ENCODE data around the gene GARIN3.
"Not testable (repeated sequence)": the region's sequence is repeated elsewhere in the genome, so short reads cannot be mapped to it uniquely, and the experiment has no call there.

GARIN3 gene

GRCh38 chr5:157185122-157185521, 19.1 kb upstream of the GARIN3 start:
- DNase-seq (ENCODE audit: low read depth), result not testable (repeated sequence)

GRCh38 chr5:157184117-157184670, 18.1 kb upstream of the GARIN3 start:
- DNase-seq (ENCODE audit: low read depth), result no peak

- DNase-seq (ENCODE audit: low read depth), result no peak
Measured at GRCh38 chr5:157182143-157182757, 16.2 kb upstream of the GARIN3 start.

- DNase-seq (ENCODE audit: low read depth), result no peak
Measured at GRCh38 chr5:157180374-157181264, 14.6 kb upstream of the GARIN3 start, which contains the start of gene ITK. TSS of gene ITK (plus strand) at chr5:157180840. CDS start at chr5:157180978, 138 bp downstream.

DNA sequence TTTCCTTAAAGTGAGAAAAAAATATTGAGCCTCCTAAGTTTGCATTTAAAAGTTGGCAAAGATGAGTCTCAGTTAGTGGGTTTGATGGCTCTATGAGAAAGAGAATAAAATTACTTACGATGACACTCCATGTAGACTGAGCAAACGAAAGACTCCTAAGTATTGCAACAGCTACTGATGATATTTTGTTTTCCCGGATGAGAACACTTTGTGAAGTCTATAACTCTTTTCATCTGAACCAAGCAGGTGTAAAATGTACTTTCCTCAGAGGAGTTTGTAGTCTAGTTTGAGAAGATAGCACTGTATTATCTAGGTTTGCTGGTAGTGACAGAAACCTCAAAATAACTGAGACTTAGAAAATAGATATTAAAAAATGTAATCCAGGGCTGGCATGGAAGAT, 12.9 kb upstream of the GARIN3 start:
- DNase-seq (ENCODE audit: low read depth), result no peak

DNA sequence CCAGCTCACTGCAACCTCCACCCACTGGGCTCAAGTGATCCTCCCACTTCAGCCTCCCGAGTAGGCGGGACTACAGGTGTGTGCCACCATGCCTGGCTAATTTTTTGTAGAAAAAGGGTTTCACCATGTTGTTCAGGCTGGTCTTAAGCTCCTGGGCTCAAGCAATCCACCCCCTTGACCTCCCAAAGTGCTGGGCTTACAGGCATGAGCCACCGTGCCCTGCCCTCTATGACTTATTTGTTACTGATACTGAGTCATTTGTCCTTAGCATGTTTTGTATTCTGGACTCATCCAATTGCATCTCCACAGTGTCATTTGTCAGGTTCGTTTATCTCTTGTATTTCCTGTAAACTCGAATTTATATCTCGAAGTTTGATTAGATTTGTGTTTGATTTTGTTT, 11.9 kb upstream of the GARIN3 start:
- no peak for DNase-seq (ENCODE audit: low read depth)

DNA sequence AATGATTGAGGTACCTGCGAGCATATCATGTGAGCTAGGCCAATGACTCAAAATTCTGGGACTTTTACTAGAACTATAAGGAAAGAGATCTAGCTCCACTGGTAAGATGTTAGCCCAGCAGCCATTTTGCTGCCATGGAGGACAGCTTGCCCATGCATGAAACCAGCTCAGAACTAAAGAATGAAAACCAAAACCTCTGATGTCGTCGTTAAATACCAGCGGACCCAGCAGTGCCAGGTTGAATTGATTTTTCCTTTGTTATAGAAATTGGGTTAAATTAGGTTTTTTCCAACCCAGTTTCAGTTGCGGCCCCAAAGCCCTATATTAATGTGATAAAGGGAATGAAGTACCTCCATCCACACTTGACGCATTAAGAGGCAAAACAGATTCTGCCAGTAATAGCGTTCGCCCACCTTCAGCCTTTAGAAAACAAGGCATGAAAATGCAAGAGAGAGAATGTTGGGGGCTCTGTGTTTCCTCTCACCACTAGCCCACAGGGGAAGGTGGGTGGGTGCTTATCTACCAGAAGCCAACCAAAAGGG, 9.1 kb upstream of the GARIN3 start:
- no peak for DNase-seq (ENCODE audit: low read depth)

DNA sequence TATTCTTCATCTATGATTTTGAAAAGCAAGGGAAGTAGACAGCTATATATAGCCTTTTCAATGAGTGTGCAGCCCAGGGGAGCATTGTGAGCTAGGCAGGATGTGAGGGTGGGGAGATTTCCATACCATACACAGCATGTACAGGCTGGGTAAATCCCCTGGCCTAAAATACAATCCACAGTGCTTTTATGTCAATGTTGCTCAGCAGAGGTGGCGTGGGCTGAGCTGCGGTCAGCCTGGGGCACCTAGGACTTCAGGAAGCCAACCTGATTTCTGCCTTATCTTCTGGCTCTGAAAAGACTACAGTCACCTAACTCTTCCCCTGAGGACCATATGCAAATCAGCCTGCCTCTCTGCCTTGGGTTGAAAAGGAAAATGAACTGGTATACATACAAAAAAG, 6.3 kb upstream of the GARIN3 start:
- DNase-seq (ENCODE audit: low read depth), result peak; percentile 56

GRCh38 chr5:157168286-157168685, 2.2 kb upstream of the GARIN3 start:
- DNase-seq (ENCODE audit: low read depth), result no peak

- DNase-seq (ENCODE audit: low read depth), result no peak
Measured at GRCh38 chr5:157167214-157167621, 1.2 kb upstream of the GARIN3 start.

DNA sequence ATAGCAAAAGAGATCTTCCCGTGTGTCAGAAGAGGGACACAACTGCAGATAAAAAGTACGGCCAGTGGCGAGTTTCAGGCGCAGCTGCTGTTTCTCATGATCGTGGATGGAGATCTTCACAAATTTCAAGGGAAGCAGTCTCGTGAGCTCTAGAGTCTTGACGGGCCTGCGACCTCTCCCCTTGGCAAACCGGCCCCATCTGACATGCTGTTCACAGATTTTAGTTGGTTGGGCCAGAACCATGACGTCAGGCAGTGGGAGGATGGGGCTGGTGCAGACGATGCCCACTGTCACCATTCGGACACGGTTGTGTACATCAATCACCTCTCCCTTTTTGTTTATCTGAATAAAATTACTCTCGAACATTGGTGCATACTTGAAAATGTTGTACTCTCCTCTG, 396 bp downstream of the GARIN3 start:
- DNase-seq (ENCODE audit: low read depth), result no peak

- DNase-seq (ENCODE audit: low read depth), result no peak
Measured at GRCh38 chr5:157165261-157165660, 803 bp downstream of the GARIN3 start.

DNA sequence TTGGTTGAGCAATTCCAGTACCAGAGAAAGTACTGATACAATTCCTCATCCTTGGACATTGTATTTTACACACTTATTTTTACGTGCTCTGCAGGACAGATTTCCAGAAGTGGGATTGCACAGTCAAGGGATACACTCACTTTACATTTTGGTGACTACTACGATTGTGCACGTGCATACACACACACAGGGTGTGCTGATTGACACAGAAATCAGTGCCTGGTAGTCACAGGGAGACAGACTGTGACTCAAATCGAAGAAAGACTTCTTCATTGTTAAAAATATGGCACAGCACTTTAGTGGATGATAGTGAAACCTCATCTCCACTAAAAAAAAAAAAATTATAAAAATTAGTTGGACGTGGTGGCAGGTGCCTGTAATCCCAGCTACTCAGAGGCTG, 1.5 kb downstream of the GARIN3 start:
- no peak for DNase-seq (ENCODE audit: low read depth)

DNA sequence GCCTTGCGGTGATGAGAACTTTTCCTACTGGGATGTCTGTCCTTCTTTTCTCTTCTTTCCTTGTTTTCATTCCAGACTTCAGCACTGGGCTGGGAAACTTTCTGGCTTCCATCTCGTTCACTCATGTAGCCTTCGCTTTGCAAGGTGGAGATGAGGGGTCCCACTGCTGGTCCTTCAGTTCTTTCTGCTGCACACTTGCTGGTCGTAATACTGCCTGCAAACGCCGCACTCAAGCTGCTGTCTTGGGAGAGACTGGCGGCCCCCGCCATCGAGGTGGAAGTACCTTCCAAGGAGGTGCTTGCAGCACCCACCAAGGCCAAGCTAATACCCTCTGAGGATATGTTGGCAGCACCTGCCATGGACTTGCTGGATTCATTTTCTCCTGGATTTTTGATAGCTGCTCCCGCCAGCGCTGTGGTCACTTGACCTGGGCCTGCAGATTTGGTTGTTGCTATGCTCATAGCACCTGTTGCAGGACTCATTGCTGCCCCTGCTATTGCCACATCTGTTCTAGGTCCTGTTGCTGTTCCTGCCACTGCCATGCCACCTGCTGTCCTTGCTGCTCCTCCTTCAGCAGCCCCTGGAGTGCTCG, 3.0 kb downstream of the GARIN3 start:
- DNase-seq (ENCODE audit: low read depth), result no peak

GRCh38 chr5:157161996-157162395, 4.1 kb downstream of the GARIN3 start:
- no peak for DNase-seq (ENCODE audit: low read depth)

- DNase-seq (ENCODE audit: low read depth), result no peak
Measured at GRCh38 chr5:157160001-157160400, 6.1 kb downstream of the GARIN3 start.

DNA sequence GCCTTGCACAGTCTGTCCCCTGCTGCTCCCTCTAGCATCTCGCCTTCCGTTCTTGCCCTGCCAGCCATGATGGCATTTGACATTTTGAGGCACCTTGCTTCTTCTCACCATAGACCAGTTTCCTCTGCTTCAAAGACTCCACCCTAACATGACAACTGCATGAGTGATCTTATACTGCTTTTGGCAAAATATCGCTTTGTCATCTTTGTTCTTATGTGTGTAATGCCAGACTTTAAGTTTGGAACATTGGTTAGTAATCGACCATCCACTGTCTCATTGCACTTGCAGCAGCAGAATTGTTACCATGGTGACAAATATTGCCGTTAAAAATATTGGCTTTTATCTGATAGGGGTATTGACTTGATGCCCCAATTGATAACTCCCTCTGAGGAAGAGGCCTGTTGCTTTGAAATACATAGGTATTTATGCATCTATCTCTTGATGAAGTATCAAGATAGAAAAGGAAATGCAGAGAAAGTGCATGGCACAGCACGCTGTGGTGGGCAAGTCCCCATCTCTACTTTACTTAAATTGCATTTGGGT, 6.8 kb downstream of the GARIN3 start:
- no peak for DNase-seq (ENCODE audit: low read depth)

DNA sequence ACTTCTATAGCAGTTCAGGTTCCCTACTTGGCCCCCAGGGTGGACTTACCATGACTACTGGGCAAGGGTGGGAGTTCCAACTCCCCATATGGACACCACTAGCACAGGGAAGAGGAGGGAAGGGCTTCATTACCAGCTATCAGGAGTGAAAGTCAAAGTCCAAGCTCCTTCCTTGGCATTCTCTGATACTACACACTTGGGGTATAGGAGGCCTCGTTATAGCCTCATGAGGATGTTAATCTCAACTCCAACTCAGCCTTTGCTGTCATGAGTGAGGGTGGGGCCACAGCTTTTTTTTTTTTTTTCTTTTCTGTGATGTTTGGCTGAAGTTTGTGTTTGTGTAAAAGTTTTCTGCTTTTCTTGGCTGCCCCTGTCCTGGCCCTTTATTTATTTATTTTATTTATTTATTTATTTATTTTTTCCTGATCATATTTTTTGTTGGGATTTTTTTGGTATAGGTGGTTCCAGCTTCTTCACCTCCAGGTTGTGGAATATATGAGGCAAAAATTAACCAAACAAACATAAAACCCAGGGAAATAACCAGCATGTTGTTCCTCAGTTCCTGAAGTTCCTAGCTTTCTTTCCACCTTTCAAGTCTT, 8.7 kb downstream of the GARIN3 start:
- no peak for DNase-seq (ENCODE audit: low read depth)

GRCh38 chr5:157155297-157155696, 10.8 kb downstream of the GARIN3 start:
- DNase-seq (ENCODE audit: low read depth), result no peak

DNA sequence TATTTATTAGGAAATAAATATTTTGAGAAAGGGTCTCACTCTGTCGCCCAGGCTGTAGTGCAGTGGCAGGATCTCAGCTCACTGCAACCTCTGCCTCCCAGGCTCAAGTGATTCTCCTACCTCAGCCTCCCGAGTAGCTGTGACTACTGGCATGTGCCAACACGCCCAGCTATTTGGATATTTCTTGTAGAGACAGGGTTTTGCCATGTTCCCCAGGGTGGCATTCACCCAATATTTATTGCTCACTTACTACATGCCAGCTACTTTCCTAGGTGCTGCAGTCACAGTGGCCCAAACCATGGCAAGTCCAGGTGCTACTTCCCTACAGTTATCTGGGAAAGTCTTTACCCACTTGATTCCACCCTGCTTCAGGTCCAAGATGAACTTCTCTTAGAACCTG, 15.1 kb downstream of the GARIN3 start:
- DNase-seq (ENCODE audit: low read depth), result no peak

- peak; percentile 73 for DNase-seq (ENCODE audit: low read depth)
Measured at GRCh38 chr5:157148734-157149615, 17.1 kb downstream of the GARIN3 start.

Data from stimulated activated CD8-positive, alpha-beta memory T cell treated with anti-CD3 and anti-CD28 coated beads, Interleukin-12 subunit alpha, Interleukin-12 subunit beta, amount 100 ng/mL, for 1 hour (primary cell).